ENCODE measurements around the gene RAET1E. TPM values are rescaled to one million over a fixed set of nuclear protein-coding genes. Genes with fewer than 3 reads are reported as not detected.

Gene RAET1E
- total and polyA plus RNA-seq, 9 of the 15 experiments (the other 6 are each of a cell fraction or from before 2014, with no cell fraction given) = not detected

DNA sequence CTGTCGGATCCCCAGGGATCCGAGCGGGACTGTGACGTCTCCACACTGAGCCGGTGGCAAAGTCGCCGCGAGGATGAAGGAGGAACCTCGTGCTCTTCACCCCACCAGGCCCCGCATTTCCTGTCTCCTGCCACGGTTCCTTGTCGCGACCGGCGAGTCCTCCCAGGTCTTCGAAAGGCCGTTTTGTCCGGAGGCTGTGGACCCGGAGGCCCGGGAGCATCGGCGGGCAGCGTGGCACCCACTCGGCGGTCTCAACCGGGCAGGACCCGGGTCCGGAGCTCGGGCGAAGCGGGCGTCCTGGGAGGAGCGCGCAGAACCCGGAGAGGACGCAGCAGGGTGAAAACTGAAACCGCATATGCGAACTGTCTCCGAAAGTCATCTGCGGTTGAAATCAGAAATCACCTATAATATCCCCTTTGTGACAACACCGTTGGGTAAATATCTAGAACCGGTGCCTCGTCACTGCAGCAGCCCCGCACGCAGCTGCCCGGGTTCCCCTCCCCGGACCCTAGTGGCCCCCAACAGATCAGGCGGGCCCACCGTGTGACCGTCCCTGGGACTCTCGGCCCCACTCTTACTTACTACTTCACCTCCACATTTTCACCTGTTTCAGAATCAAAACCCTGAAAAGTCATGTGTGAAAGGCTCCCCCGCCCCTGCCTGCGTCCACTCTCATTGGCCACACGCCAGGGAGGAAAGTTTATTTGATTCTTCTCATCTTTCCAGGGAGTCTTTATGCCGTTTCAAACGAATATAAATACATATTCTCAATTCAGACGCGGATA, 40.9 kb upstream of the RAET1E start (continued):
- TF ChIP-seq, protein P1, sequence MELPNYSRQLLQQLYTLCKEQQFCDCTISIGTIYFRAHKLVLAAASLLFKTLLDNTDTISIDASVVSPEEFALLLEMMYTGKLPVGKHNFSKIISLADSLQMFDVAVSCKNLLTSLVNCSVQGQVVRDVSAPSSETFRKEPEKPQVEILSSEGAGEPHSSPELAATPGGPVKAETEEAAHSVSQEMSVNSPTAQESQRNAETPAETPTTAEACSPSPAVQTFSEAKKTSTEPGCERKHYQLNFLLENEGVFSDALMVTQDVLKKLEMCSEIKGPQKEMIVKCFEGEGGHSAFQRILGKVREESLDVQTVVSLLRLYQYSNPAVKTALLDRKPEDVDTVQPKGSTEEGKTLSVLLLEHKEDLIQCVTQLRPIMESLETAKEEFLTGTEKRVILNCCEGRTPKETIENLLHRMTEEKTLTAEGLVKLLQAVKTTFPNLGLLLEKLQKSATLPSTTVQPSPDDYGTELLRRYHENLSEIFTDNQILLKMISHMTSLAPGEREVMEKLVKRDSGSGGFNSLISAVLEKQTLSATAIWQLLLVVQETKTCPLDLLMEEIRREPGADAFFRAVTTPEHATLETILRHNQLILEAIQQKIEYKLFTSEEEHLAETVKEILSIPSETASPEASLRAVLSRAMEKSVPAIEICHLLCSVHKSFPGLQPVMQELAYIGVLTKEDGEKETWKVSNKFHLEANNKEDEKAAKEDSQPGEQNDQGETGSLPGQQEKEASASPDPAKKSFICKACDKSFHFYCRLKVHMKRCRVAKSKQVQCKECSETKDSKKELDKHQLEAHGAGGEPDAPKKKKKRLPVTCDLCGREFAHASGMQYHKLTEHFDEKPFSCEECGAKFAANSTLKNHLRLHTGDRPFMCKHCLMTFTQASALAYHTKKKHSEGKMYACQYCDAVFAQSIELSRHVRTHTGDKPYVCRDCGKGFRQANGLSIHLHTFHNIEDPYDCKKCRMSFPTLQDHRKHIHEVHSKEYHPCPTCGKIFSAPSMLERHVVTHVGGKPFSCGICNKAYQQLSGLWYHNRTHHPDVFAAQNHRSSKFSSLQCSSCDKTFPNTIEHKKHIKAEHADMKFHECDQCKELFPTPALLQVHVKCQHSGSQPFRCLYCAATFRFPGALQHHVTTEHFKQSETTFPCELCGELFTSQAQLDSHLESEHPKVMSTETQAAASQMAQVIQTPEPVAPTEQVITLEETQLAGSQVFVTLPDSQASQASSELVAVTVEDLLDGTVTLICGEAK (IDR thresholded peaks at IDR 0.05) = 0 out of 2 replicates have a peak, but pooled peaks have one; percentile 33
- TF ChIP-seq, protein P1 (CRISPR knock-in tag; IDR thresholded peaks at IDR 0.05) = no peak

All from K562 (cell line).